Ishikawa (cell line): Measurements from ENCODE around the gene UGT2B7.

Source experiments
- CEBPB ChIP-seq: IDR thresholded peaks from 2 replicates; pipeline ENCODE4 v1.6.1; 2012
- CREB1 ChIP-seq: IDR thresholded peaks from 2 replicates; pipeline ENCODE4 v1.6.1; 2012; ENCODE audit warnings: low read depth
- EGR1 ChIP-seq: IDR thresholded peaks from 2 replicates; pipeline ENCODE4 v1.6.1; 2012
- EP300 ChIP-seq: IDR thresholded peaks from 2 replicates; pipeline ENCODE4 v1.6.1; 2012; ENCODE audit warnings: borderline replicate concordance
- FOXM1 ChIP-seq: IDR thresholded peaks from 2 replicates; pipeline ENCODE4 v1.6.1; 2012; ENCODE audit warnings: low read depth, borderline replicate concordance
- MAX ChIP-seq: IDR thresholded peaks from 2 replicates; pipeline ENCODE4 v1.6.1; 2012
- NFIC ChIP-seq: IDR thresholded peaks from 2 replicates; pipeline ENCODE4 v1.6.1; 2012
- RAD21 ChIP-seq: IDR thresholded peaks from 2 replicates; pipeline ENCODE4 v1.6.1; 2012; ENCODE audit warnings: low read depth
- REST ChIP-seq: IDR thresholded peaks from 2 replicates; pipeline ENCODE4 v1.6.1; 2012; ENCODE audit warnings: low read depth, mild to moderate bottlenecking
- TAF1 ChIP-seq: IDR thresholded peaks from 2 replicates; pipeline ENCODE4 v1.6.1; 2012; ENCODE audit warnings: low read depth, mild to moderate bottlenecking
- TCF12 ChIP-seq: IDR thresholded peaks from 2 replicates; pipeline ENCODE4 v1.6.1; 2012; ENCODE audit warnings: low read depth
- TEAD4 ChIP-seq: IDR thresholded peaks from 2 replicates; pipeline ENCODE4 v1.6.1; 2012
- USF1 ChIP-seq: IDR thresholded peaks from 2 replicates; pipeline ENCODE4 v1.6.1; 2012
- YY1 ChIP-seq: IDR thresholded peaks from 2 replicates; pipeline ENCODE4 v1.6.1; 2012; ENCODE audit warnings: low read depth
- ZBTB7A ChIP-seq: IDR thresholded peaks from 2 replicates; pipeline ENCODE4 v1.6.1; 2012; ENCODE audit warnings: low read depth

Gene UGT2B7

GRCh38 chr4:69071286-69071685 is 25.0 kb upstream of the UGT2B7 start:
- TF ChIP-seq EGR1, result no peak
- no peak for TF ChIP-seq USF1
- no peak for TF ChIP-seq TCF12
- no peak for TF ChIP-seq CREB1
- no peak for TF ChIP-seq REST
- TF ChIP-seq FOXM1, result no peak
- TF ChIP-seq MAX, result no peak
- TF ChIP-seq YY1, result no peak
- TF ChIP-seq ZBTB7A, result no peak
- no peak for TF ChIP-seq CEBPB
- TF ChIP-seq TAF1, result no peak

GRCh38 chr4:69073375-69073774 is 22.9 kb upstream of the UGT2B7 start:
- TF ChIP-seq RAD21, result no peak
- TF ChIP-seq NFIC, result no peak
- TF ChIP-seq CEBPB, result no peak
- TF ChIP-seq TAF1, result no peak
- no peak for TF ChIP-seq ZBTB7A
- no peak for TF ChIP-seq FOXM1

GRCh38 chr4:69075061-69075792 is 21.0 kb upstream of the UGT2B7 start:
- TF ChIP-seq REST, result no peak
- no peak for TF ChIP-seq CEBPB
- TF ChIP-seq NFIC, result no peak
- no peak for TF ChIP-seq FOXM1
- TF ChIP-seq EP300, result no peak
- no peak for TF ChIP-seq TEAD4
- TF ChIP-seq TCF12, result no peak
- no peak for TF ChIP-seq YY1
- no peak for TF ChIP-seq EGR1
- TF ChIP-seq CREB1, result no peak
- no peak for TF ChIP-seq USF1
- no peak for TF ChIP-seq TAF1
- TF ChIP-seq RAD21, result no peak

GRCh38 chr4:69078852-69079251 is 17.4 kb upstream of the UGT2B7 start:
- TF ChIP-seq MAX, result no peak
- no peak for TF ChIP-seq REST
- TF ChIP-seq YY1, result no peak
- no peak for TF ChIP-seq EP300
- no peak for TF ChIP-seq NFIC
- TF ChIP-seq RAD21, result no peak
- TF ChIP-seq EGR1, result no peak
- no peak for TF ChIP-seq CREB1
- no peak for TF ChIP-seq FOXM1
- no peak for TF ChIP-seq ZBTB7A
- TF ChIP-seq TAF1, result no peak
- TF ChIP-seq TEAD4, result no peak
- no peak for TF ChIP-seq USF1
- no peak for TF ChIP-seq TCF12
- TF ChIP-seq CEBPB, result no peak
